Lower leg skin (tissue), 3 donors: Measurements from ENCODE around the gene TMIE.

Source experiments
- POLR2A ChIP-seq, 2 donors: fragments of 450-650 bp; IDR thresholded peaks; one replicate each; pipeline ENCODE4 v1.6.1; 2016 to 2017; ENCODE audit warnings: antibody characterized with exemption in 2 of 2, mild to moderate bottlenecking in 1 of 2, moderate library complexity in 1 of 2
- TF ChIP-seq, protein P1 (sequence below), 3 donors: fragments of 450-650 bp; IDR thresholded peaks; one replicate each; pipeline ENCODE4 v1.5.1; 2016; ENCODE audit warnings: antibody characterized with exemption in 3 of 3, mild to moderate bottlenecking in 3 of 3, moderate library complexity in 2 of 3

DNA sequence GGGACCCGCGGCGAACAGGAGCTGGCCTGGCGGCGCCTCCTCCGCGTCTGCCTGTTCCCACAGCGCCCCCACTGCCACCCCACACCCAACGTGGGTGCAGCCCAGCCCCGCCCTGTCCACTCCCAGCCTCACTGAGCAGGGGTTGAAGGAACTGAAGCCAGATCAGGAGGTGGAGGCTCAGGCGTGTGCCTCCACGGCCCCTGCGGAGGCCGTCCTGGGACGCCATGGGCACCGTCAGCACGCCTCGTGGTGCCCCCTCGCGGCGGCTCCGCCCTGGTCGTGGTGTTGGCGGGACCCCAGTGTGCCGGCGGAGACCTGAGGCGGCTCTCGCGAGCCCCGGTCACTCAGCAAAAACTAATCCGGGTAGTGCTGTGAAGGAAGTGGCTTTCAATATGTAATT lies 55.5 kb downstream of the TMIE start:
- TF ChIP-seq, protein P1, sequence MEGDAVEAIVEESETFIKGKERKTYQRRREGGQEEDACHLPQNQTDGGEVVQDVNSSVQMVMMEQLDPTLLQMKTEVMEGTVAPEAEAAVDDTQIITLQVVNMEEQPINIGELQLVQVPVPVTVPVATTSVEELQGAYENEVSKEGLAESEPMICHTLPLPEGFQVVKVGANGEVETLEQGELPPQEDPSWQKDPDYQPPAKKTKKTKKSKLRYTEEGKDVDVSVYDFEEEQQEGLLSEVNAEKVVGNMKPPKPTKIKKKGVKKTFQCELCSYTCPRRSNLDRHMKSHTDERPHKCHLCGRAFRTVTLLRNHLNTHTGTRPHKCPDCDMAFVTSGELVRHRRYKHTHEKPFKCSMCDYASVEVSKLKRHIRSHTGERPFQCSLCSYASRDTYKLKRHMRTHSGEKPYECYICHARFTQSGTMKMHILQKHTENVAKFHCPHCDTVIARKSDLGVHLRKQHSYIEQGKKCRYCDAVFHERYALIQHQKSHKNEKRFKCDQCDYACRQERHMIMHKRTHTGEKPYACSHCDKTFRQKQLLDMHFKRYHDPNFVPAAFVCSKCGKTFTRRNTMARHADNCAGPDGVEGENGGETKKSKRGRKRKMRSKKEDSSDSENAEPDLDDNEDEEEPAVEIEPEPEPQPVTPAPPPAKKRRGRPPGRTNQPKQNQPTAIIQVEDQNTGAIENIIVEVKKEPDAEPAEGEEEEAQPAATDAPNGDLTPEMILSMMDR (IDR thresholded peaks at IDR 0.05) = no peak
- TF ChIP-seq POLR2A (IDR thresholded peaks at IDR 0.05) = no peak
